ENCODE measurements around the gene GSDME.

DNA sequence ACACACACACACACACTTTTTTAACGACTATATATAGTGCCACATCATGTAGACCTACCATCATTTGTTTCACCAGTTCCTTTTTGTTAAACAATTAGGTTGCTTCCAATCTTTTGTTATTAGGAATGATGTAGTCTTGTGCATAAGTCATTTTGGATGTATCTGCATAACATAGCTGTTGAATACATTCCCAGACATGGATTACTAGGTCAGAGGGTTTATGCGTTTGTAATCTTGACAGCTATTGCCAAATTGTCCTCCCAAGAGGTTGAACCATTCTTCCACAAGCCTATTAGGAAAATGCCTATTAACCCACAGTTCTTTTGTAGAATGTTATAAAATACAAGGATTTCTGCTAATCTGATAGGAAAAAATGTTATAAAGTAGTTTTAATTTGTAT lies 96.7 kb downstream of the GSDME start:
- TF ChIP-seq, protein P1, sequence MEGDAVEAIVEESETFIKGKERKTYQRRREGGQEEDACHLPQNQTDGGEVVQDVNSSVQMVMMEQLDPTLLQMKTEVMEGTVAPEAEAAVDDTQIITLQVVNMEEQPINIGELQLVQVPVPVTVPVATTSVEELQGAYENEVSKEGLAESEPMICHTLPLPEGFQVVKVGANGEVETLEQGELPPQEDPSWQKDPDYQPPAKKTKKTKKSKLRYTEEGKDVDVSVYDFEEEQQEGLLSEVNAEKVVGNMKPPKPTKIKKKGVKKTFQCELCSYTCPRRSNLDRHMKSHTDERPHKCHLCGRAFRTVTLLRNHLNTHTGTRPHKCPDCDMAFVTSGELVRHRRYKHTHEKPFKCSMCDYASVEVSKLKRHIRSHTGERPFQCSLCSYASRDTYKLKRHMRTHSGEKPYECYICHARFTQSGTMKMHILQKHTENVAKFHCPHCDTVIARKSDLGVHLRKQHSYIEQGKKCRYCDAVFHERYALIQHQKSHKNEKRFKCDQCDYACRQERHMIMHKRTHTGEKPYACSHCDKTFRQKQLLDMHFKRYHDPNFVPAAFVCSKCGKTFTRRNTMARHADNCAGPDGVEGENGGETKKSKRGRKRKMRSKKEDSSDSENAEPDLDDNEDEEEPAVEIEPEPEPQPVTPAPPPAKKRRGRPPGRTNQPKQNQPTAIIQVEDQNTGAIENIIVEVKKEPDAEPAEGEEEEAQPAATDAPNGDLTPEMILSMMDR (conservative IDR thresholded peaks at IDR 0.05 in 1 of 2, IDR thresholded peaks at IDR 0.05 in 1 of 2; ENCODE audit: extremely low read depth in 1 of 2, insufficient read depth in 1 of 2, low read depth in 1 of 2, low read length in 2 of 2), result no peak
- TF ChIP-seq EZH2 (IDR thresholded peaks at IDR 0.05; ENCODE audit: borderline replicate concordance, low read length), result no peak

All from mammary epithelial cell (primary cell).